ENCODE measurements around the gene PDK2. TPM values are rescaled to one million over a fixed set of nuclear protein-coding genes. Genes with fewer than 3 reads are reported as not detected.

The PDK2 gene
- total and polyA plus RNA-seq, 2 experiments from 2014 or later, result 12.0 to 15.9 TPM

GRCh38 chr17:50080827-50081226 is 14.3 kb upstream of the PDK2 start:
- no peaks in the 10 kb centered on the region; the same call in 1 of the 2 replicates for H4K20me1 ChIP-seq (replicated peaks; ENCODE audit: insufficient read depth)
- DNase-seq (ENCODE audit: low spot score) (no peak), ATAC-seq (no peak)
- H3K36me3 ChIP-seq (ENCODE audit: insufficient read depth), result no peaks in the 10 kb centered on the region
- H3K9me3 Mint-ChIP-seq, result no peaks in the 10 kb centered on the region; the same call in 2 of the 3 replicates
- H3K27ac Mint-ChIP-seq, result no peak overlapping the region
- H3K79me2 ChIP-seq (replicated peaks; ENCODE audit: insufficient read depth), result no peaks in the 10 kb centered on the region
- TF ChIP-seq REST (IDR thresholded peaks at IDR 0.05; ENCODE audit: unreplicated experiment) (no peak), NANOG (IDR thresholded peaks at IDR 0.05; ENCODE audit: borderline replicate concordance) (no peak), ZNF462 (CRISPR knock-in tag; IDR thresholded peaks at IDR 0.05) (no peak), ZNF331 (CRISPR knock-in tag; IDR thresholded peaks at IDR 0.05; ENCODE audit: low read depth) (no peak), JUNB (IDR thresholded peaks at IDR 0.05; ENCODE audit: unreplicated experiment) (no peak), CREB1 (CRISPR knock-in tag; IDR thresholded peaks at IDR 0.05; ENCODE audit: low read depth) (no peak), POLR2AphosphoS5 (IDR thresholded peaks at IDR 0.05; ENCODE audit: low read depth) (no peak), STAT1 (IDR thresholded peaks at IDR 0.05; ENCODE audit: unreplicated experiment) (no peak), ZNF114 (CRISPR knock-in tag; IDR thresholded peaks at IDR 0.05) (no peak), EZH2phosphoT487 (IDR thresholded peaks at IDR 0.05; ENCODE audit: unreplicated experiment) (no peak), CTCF (conservative IDR thresholded peaks at IDR 0.05; ENCODE audit: low read depth in 2 of 2) (no peak), ETS1 (IDR thresholded peaks at IDR 0.05) (no peak), EZH2 (IDR thresholded peaks at IDR 0.05; ENCODE audit: low read depth, unreplicated experiment) (no peak)
- no peaks in the 10 kb centered on the region for H3K27me3 ChIP-seq (ENCODE audit: insufficient read depth)
- H3K27me3 Mint-ChIP-seq (ENCODE audit: insufficient read depth, low read depth, poor library complexity), result no peaks in the 10 kb centered on the region
- H3K4me1 ChIP-seq (ENCODE audit: insufficient read depth), result no peaks in the 10 kb centered on the region; the same call in 1 of the 2 replicates
- H3K9me2 ChIP-seq (ENCODE audit: insufficient read depth), result no peaks in the 10 kb centered on the region
- H3K4me2 ChIP-seq, result no peak overlapping the region
- H3K27ac ChIP-seq (ENCODE audit: low read depth), result no peak overlapping the region
- no peaks in the 10 kb centered on the region; the same call in 1 of the 2 replicates for H3F3A ChIP-seq (replicated peaks; ENCODE audit: low read depth)
- no peak overlapping the region for H2AFZ ChIP-seq
- H3K4me1 Mint-ChIP-seq, result peaks cover 7% of the 10 kb centered on the region; the same call in 2 of the 3 replicates
- no peak overlapping the region; the same call in 2 of the 3 replicates for H3K4me3 Mint-ChIP-seq
- peaks cover 22% of the 10 kb centered on the region for H3K36me3 Mint-ChIP-seq (ENCODE audit: low read depth)
- no peak overlapping the region for H3K4me3 ChIP-seq
